ENCODE measurements around the gene ANGEL1.

GRCh38 chr14:76773188-76773885 lies 39.3 kb downstream of the ANGEL1 start:
- TF ChIP-seq CTCF (conservative IDR thresholded peaks at IDR 0.05; ENCODE audit: low read depth in 2 of 2) (no peak), REST (IDR thresholded peaks at IDR 0.05; ENCODE audit: unreplicated experiment) (no peak), POLR2AphosphoS5 (IDR thresholded peaks at IDR 0.05; ENCODE audit: low read depth) (no peak), EZH2 (IDR thresholded peaks at IDR 0.05; ENCODE audit: low read depth, unreplicated experiment) (no peak), EZH2phosphoT487 (IDR thresholded peaks at IDR 0.05; ENCODE audit: unreplicated experiment) (no peak), ETS1 (IDR thresholded peaks at IDR 0.05) (no peak), ZNF331 (CRISPR knock-in tag; IDR thresholded peaks at IDR 0.05; ENCODE audit: low read depth) (no peak), CREB1 (CRISPR knock-in tag; IDR thresholded peaks at IDR 0.05; ENCODE audit: low read depth) (no peak), STAT1 (IDR thresholded peaks at IDR 0.05; ENCODE audit: unreplicated experiment) (no peak), ZNF462 (CRISPR knock-in tag; IDR thresholded peaks at IDR 0.05) (no peak), JUNB (IDR thresholded peaks at IDR 0.05; ENCODE audit: unreplicated experiment) (no peak), NANOG (IDR thresholded peaks at IDR 0.05; ENCODE audit: borderline replicate concordance) (no peak), ZNF114 (CRISPR knock-in tag; IDR thresholded peaks at IDR 0.05) (no peak)
